IMR-90 (cell line): ENCODE measurements around the gene TRAPPC8. TPM values are rescaled to one million over a fixed set of nuclear protein-coding genes. Genes with fewer than 3 reads are reported as not detected.

Source experiments
- ATAC-seq: fragments of 200-7000 bp; cut with Tn5 transposase; 2 replicates; pipeline ENCODE4 v1.9.1; 2020; ENCODE audit warnings: low read depth, mild to moderate bottlenecking, moderate library complexity
- BruUV-seq: library from RNA; stranded (reverse); fragments of 400-500 nt; replicated peaks from 2 replicates; lab custom pipeline; 2021; lab: Mats Ljungman, UMichigan
- CTCF ChIA-PET: fragments of 300-600 bp; formaldehyde crosslinking; extraction: SDS; loops from one replicate; lab custom pipeline; 2021; ENCODE audit warnings: antibody characterized with exemption; lab: Yijun Ruan, JAX
- POLR2A ChIA-PET: fragments of 300-600 bp; sonication (Branson Sonifier 250); formaldehyde crosslinking; loops from one replicate; lab custom pipeline; 2022; ENCODE audit warnings: antibody characterized with exemption; ENCODE audit not compliant: unreplicated experiment; lab: Charles Lee
- DNase-seq: peaks from one replicate; pipeline ENCODE4 v3.0.0; 2013
- H2AFZ ChIP-seq: replicated peaks from 2 replicates; pipeline ENCODE3; 2013; ENCODE audit warnings: low read length, mild to moderate bottlenecking; ENCODE audit not compliant: poor library complexity
- H2AK5ac ChIP-seq: 2 replicates; pipeline ENCODE4 v1.6.1; 2013; ENCODE audit warnings: low read depth, low read length, inconsistent platforms
- H2AK9ac ChIP-seq: replicated peaks from 2 replicates; pipeline ENCODE3; 2013; ENCODE audit warnings: mild to moderate bottlenecking, low read depth, low read length, moderate library complexity; ENCODE audit not compliant: poor library complexity
- H2BK120ac ChIP-seq: 2 replicates; pipeline ENCODE4 v1.6.1; 2013; ENCODE audit warnings: low read depth, low read length, inconsistent platforms
- H2BK15ac ChIP-seq: 3 replicates; pipeline ENCODE4 v1.6.1; 2013; ENCODE audit warnings: low read depth, low read length, inconsistent platforms
- H2BK20ac ChIP-seq: 2 replicates; pipeline ENCODE4 v1.6.1; 2013; ENCODE audit warnings: low read depth, mild to moderate bottlenecking, inconsistent platforms, low read length, moderate library complexity
- H2BK5ac ChIP-seq: 2 replicates; pipeline ENCODE4 v1.6.1; 2013; ENCODE audit warnings: mild to moderate bottlenecking, low read depth, low read length, inconsistent platforms; ENCODE audit not compliant: poor library complexity, severe bottlenecking
- H3K14ac ChIP-seq: replicated peaks from 2 replicates; pipeline ENCODE4 v1.6.1; 2013; ENCODE audit warnings: low read depth, low read length, inconsistent platforms
- H3K18ac ChIP-seq: 2 replicates; pipeline ENCODE4 v1.6.1; 2013; ENCODE audit warnings: low read depth, low read length, control low read depth
- H3K23ac ChIP-seq: 2 replicates; pipeline ENCODE4 v1.6.1; 2013; ENCODE audit warnings: low read depth, low read length, inconsistent platforms
- H3K27ac ChIP-seq: 2 replicates; pipeline ENCODE4 v1.5.1; 2013; ENCODE audit warnings: mild to moderate bottlenecking, control low read depth, low read length; ENCODE audit not compliant: insufficient read depth
- H3K27me3 ChIP-seq: 2 replicates; pipeline ENCODE4 v1.6.1; 2013; ENCODE audit warnings: low read length; ENCODE audit not compliant: control insufficient read depth, insufficient read depth
- H3K36me3 ChIP-seq: 2 replicates; pipeline ENCODE4 v1.6.1; 2013; ENCODE audit warnings: low read length, mixed read lengths; ENCODE audit not compliant: control insufficient read depth, insufficient read depth
- H3K4ac ChIP-seq: 2 replicates; pipeline ENCODE4 v1.6.1; 2013; ENCODE audit warnings: low read depth, low read length, inconsistent platforms
- H3K4me1 ChIP-seq: 2 replicates; pipeline ENCODE4 v1.6.1; 2013; ENCODE audit warnings: low read length, mixed read lengths; ENCODE audit not compliant: control insufficient read depth, insufficient read depth
- H3K4me2 ChIP-seq: 2 replicates; pipeline ENCODE4 v1.6.1; 2013; ENCODE audit warnings: low read depth, mild to moderate bottlenecking, control low read depth, low read length, moderate library complexity
- H3K4me3 ChIP-seq: 2 replicates; pipeline ENCODE4 v1.5.1; 2013; ENCODE audit warnings: low read depth, mild to moderate bottlenecking, control low read depth, low read length, moderate library complexity; ENCODE audit not compliant: insufficient read depth
- H3K56ac ChIP-seq: 2 replicates; pipeline ENCODE4 v1.6.1; 2013; ENCODE audit warnings: low read length, inconsistent platforms; ENCODE audit not compliant: insufficient read depth; ENCODE audit errors: extremely low read depth
- H3K79me1 ChIP-seq, 2 experiments: 2 replicates each; pipeline ENCODE4 v1.6.1; 2013; ENCODE audit warnings: low read length in 2 of 2, inconsistent platforms in 1 of 2, low read depth in 1 of 2
- H3K9ac ChIP-seq: 2 replicates; pipeline ENCODE4 v1.6.1; 2013; ENCODE audit warnings: low read depth, low read length, control low read depth
- H3K9me1 ChIP-seq: 2 replicates; pipeline ENCODE4 v1.6.1; 2013; ENCODE audit warnings: low read length, inconsistent platforms; ENCODE audit not compliant: insufficient read depth
- H3K9me3 ChIP-seq: 2 replicates; pipeline ENCODE4 v1.6.1; 2013; ENCODE audit warnings: low read length; ENCODE audit not compliant: control insufficient read depth, insufficient read depth
- H4K20me1 ChIP-seq: 2 replicates; pipeline ENCODE4 v1.6.1; 2013; ENCODE audit warnings: low read length, inconsistent platforms; ENCODE audit not compliant: insufficient read depth
- H4K5ac ChIP-seq: 2 replicates; pipeline ENCODE4 v1.6.1; 2013; ENCODE audit warnings: mild to moderate bottlenecking, low read depth, low read length, control low read depth
- H4K8ac ChIP-seq, 2 experiments: 2 replicates each; pipeline ENCODE4 v1.6.1; 2013; ENCODE audit warnings: low read depth in 2 of 2, low read length in 2 of 2, control low read depth in 1 of 2, inconsistent platforms in 1 of 2
- H4K91ac ChIP-seq: 2 replicates; pipeline ENCODE4 v1.6.1; 2013; ENCODE audit warnings: low read depth, low read length, inconsistent platforms; ENCODE audit not compliant: insufficient read depth
- BHLHE40 ChIP-seq: fragments of 150-350 bp; IDR thresholded peaks from 2 replicates; pipeline ENCODE4 v1.6.1; 2016; ENCODE audit warnings: mild to moderate bottlenecking, low read depth, low read length
- CEBPB ChIP-seq: IDR thresholded peaks from 2 replicates; pipeline ENCODE4 v1.6.1; 2012; ENCODE audit warnings: low read depth, low read length, improper control_type of control experiment
- FOS ChIP-seq: fragments of 150-350 bp; IDR thresholded peaks from 2 replicates; pipeline ENCODE4 v1.6.1; 2016; ENCODE audit warnings: low read depth, low read length
- MAFK ChIP-seq: IDR thresholded peaks from 2 replicates; pipeline ENCODE4 v1.6.1; 2012; ENCODE audit warnings: low read depth, low read length, improper control_type of control experiment
- MAZ ChIP-seq: IDR thresholded peaks from 2 replicates; pipeline ENCODE4 v1.6.1; 2012; ENCODE audit warnings: low read depth, mild to moderate bottlenecking, low read length, improper control_type of control experiment, moderate library complexity, borderline replicate concordance
- MXI1 ChIP-seq: IDR thresholded peaks from 2 replicates; pipeline ENCODE4 v1.6.1; 2012; ENCODE audit warnings: low read depth, mild to moderate bottlenecking, low read length, moderate library complexity, borderline replicate concordance
- POLR2A ChIP-seq: IDR thresholded peaks from 2 replicates; pipeline ENCODE4 v1.6.1; 2012; ENCODE audit warnings: mild to moderate bottlenecking, low read depth, low read length
- RAD21 ChIP-seq: IDR thresholded peaks from 2 replicates; pipeline ENCODE4 v1.6.1; 2012; ENCODE audit warnings: low read length, improper control_type of control experiment
- RFX5 ChIP-seq: IDR thresholded peaks from 2 replicates; pipeline ENCODE4 v1.8.0; 2012; ENCODE audit warnings: low read depth, mild to moderate bottlenecking, low read length, moderate library complexity
- SMC3 ChIP-seq: fragments of 150-350 bp; IDR thresholded peaks from 2 replicates; pipeline ENCODE4 v1.6.1; 2016; ENCODE audit warnings: low read depth, mild to moderate bottlenecking, antibody characterized with exemption, low read length, moderate library complexity
- USF2 ChIP-seq: fragments of 150-350 bp; IDR thresholded peaks from 2 replicates; pipeline ENCODE4 v1.6.1; 2017; ENCODE audit warnings: mild to moderate bottlenecking, antibody characterized with exemption, low read length, low read depth
- dilution Hi-C: fragments of 300-500 bp; cut with HindIII; formaldehyde crosslinking; loops from one replicate; pipeline ENCODE4 v1.14.3; 2018; ENCODE audit warnings: low sequenced_read_pairs; ENCODE audit not compliant: unreplicated experiment
- in situ Hi-C: fragments of 300-500 bp; cut with MboI; formaldehyde crosslinking; loops from 3 replicates; pipeline ENCODE4 v1.14.3; 2019; ENCODE audit warnings: low sequenced_read_pairs, inconsistent platforms, mixed read lengths
- intact Hi-C: fragments of 100-400 bp; cut with micrococcal nuclease; formaldehyde crosslinking; loops from 2 replicates; pipeline ENCODE4 v1.10.0; 2022
- polyA plus RNA-seq, 3 experiments: library from polyadenylated mRNA; depleted of rRNA; stranded (reverse); fragments of >200 nt; gene quantifications; 2 replicates each; pipeline ENCODE4 v1.2.3, GENCODE V29; 2012; ENCODE audit warnings: low replicate concordance in 1 of 3
- total RNA-seq: library from RNA; depleted of rRNA; stranded (reverse); fragments of >200 nt; gene quantifications from 2 replicates; pipeline ENCODE4 v1.2.3, GENCODE V29; 2012

Gene TRAPPC8
- total and polyA plus RNA-seq, 2 of the 4 experiments (the other 2 are of a cell fraction): 21.8 to 54.3 TPM

- no peak overlapping the region for H2AFZ ChIP-seq
- H3K4me2 ChIP-seq: no peak overlapping the region
- no peak overlapping the region for H2BK20ac ChIP-seq
- in situ Hi-C loops (no loop called here), dilution Hi-C loops (no loop called here), intact Hi-C loops (no loop called here)
- H3K27ac ChIP-seq: no peak overlapping the region
- H3K9me3 ChIP-seq: no peaks in the 10 kb centered on the region
- ATAC-seq: no peak
- H2AK9ac ChIP-seq: no peak overlapping the region
- H3K4me3 ChIP-seq: no peak overlapping the region
- H4K91ac ChIP-seq: no peak overlapping the region
- H3K27me3 ChIP-seq: no peaks in the 10 kb centered on the region
- no TSS peak for BruUV-seq
- H3K14ac ChIP-seq: no peak overlapping the region
- no peak overlapping the region for H2AK5ac ChIP-seq
- no peak for TF ChIP-seq RAD21
- TF ChIP-seq MXI1: no peak
- no peak for TF ChIP-seq USF2
- no peak for TF ChIP-seq MAFK
- TF ChIP-seq FOS: no peak
- no peak for TF ChIP-seq SMC3
- no peak for TF ChIP-seq POLR2A
- no peak for TF ChIP-seq CEBPB
- TF ChIP-seq RFX5: no peak
- TF ChIP-seq BHLHE40: no peak
- no peak for TF ChIP-seq MAZ
- no peak for DNase-seq
- H4K20me1 ChIP-seq: no peaks in the 10 kb centered on the region
- H2BK5ac ChIP-seq: no peak overlapping the region
- no peak overlapping the region for H4K5ac ChIP-seq
- H3K4me1 ChIP-seq: no peaks in the 10 kb centered on the region
- no peak overlapping the region for H3K4ac ChIP-seq
- H3K23ac ChIP-seq: no peak overlapping the region
- no peak overlapping the region for H4K8ac ChIP-seq
- ChIA-PET CTCF (no interaction called here), POLR2A (no interaction called here)
- no peaks in the 10 kb centered on the region for H3K36me3 ChIP-seq
- H2BK15ac ChIP-seq: no peak overlapping the region
- no peak overlapping the region for H3K18ac ChIP-seq
- no peak overlapping the region for H2BK120ac ChIP-seq
- no peaks in the 10 kb centered on the region for H3K79me1 ChIP-seq
- H3K9ac ChIP-seq: no peak overlapping the region
- H3K56ac ChIP-seq: no peak overlapping the region
- H3K9me1 ChIP-seq: no peaks in the 10 kb centered on the region
Observed at GRCh38 chr18:31793531-31793930, 149.4 kb downstream of the TRAPPC8 start.
